Fibroblast of lung (primary cell): ENCODE measurements around the gene MYO1A.

Source experiments
- EZH2 ChIP-seq: IDR thresholded peaks from 2 replicates; pipeline ENCODE4 v1.5.1; 2012; ENCODE audit warnings: low read length, control low read depth, mild to moderate bottlenecking; ENCODE audit errors: missing control alignments
- TF ChIP-seq, protein P1 (sequence below), 2 donors: IDR thresholded peaks in 1 of 2; conservative IDR thresholded peaks in 1 of 2; 1 replicate in 1 of 2; 2 replicates in 1 of 2; pipeline ENCODE4 v1.5.1; 2011 to 2012; ENCODE audit warnings: low read length in 2 of 2, control low read depth in 1 of 2, inconsistent platforms in 1 of 2, low read depth in 1 of 2, mild to moderate bottlenecking in 1 of 2

DNA sequence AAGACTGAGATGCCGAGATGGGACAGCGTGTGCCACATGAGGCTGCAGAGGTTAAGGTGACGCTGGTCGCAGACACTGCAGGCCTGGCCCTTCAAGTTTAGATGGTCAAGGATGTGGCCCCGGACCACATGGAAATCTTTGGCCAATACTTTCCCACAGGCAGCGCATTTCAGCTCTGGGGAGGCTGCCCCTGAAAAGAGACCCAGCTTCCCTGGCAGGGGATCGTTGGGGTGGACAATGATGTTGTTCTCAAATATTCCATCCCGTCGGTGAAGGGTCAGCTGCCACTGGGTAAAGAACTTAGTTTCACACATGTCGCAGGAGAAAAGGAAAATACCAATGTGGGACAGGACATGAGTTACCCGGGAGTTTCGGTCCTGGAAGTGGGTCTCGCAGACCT lies 46.5 kb downstream of the MYO1A start:
- TF ChIP-seq, protein P1, sequence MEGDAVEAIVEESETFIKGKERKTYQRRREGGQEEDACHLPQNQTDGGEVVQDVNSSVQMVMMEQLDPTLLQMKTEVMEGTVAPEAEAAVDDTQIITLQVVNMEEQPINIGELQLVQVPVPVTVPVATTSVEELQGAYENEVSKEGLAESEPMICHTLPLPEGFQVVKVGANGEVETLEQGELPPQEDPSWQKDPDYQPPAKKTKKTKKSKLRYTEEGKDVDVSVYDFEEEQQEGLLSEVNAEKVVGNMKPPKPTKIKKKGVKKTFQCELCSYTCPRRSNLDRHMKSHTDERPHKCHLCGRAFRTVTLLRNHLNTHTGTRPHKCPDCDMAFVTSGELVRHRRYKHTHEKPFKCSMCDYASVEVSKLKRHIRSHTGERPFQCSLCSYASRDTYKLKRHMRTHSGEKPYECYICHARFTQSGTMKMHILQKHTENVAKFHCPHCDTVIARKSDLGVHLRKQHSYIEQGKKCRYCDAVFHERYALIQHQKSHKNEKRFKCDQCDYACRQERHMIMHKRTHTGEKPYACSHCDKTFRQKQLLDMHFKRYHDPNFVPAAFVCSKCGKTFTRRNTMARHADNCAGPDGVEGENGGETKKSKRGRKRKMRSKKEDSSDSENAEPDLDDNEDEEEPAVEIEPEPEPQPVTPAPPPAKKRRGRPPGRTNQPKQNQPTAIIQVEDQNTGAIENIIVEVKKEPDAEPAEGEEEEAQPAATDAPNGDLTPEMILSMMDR (conservative IDR thresholded peaks at IDR 0.05 in 1 of 2, IDR thresholded peaks at IDR 0.05 in 1 of 2; ENCODE audit: low read depth in 1 of 2, low read length in 2 of 2) = no peak
- TF ChIP-seq EZH2 = no peak
